HG02870 (cell line): Measurements from ENCODE around the gene AGXT2.
"Not testable (repeated sequence)": the region's sequence is repeated elsewhere in the genome, so short reads cannot be mapped to it uniquely, and the experiment has no call there.

Experiments used
- ATAC-seq: cut with Tn5 transposase; IDR thresholded peaks from one replicate; pipeline ENCODE4 v1.9.1; 2021; ENCODE audit warnings: mild to moderate bottlenecking, moderate library complexity; ENCODE audit not compliant: unreplicated experiment

Gene AGXT2

GRCh38 chr5:35056686-35057085 is 8.9 kb upstream of the AGXT2 start:
- ATAC-seq, result no peak

DNA sequence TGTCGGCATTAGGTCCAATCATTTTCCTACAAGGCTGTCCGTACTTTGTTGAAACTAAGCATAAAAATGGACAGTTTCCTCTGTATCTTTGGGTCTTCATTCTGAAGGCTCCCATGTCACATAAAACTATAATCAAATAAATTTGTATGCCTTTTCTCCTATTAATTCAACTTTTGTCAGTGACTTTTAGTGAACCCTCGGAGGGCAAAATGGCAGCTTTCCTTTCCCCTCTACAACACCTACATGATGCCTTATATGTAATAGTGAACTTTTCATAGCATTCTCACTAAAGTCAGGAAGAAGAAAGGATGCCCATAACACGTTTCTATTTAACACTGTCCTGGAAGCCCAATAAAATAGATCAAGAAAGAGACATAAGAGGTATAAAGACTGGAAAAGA is 5.1 kb upstream of the AGXT2 start:
- ATAC-seq, result no peak

GRCh38 chr5:35050541-35051126 is 2.9 kb upstream of the AGXT2 start:
- no peak for ATAC-seq

DNA sequence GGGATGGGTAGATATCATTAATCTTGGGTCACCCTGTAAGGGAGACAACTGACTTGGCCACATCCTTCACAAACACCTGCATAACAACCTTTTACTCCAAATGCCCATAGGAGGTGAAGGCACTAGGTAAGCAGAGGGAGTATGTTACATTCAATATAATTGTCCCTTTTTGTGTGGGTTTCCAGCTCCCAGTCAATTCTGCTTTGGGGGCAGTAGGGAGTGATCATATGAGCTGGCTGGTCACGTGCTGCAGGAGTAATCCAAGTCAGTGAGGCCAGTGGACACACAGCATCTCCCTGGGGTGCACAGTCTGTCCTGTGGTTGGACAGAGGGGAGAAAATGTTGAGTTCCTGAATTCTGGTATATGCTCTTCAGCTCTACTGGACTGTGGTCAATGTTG is 1.2 kb upstream of the AGXT2 start:
- no peak for ATAC-seq

- no peak for ATAC-seq
These were observed 975 bp downstream of the AGXT2 start for GRCh38 chr5:35046774-35047173.

DNA sequence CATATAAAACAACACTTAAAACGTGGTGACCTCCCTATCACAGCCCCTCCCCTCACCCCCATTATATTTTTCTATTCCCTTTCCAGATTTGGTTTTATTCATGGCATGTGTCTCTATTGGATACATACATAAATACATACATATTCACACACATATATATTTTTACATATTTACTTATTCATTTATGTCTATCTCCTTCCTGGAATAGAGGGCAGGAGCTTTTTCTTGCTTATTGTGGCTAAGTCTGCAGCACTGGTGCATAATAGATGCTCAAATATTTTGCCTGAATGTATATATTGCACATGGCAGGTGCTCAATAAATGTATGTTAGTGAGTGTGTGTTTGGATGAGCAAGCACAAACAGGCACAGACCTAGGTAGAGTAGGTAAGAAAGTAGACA is 2.5 kb downstream of the AGXT2 start:
- no peak for ATAC-seq

GRCh38 chr5:35044649-35045048 is 3.1 kb downstream of the AGXT2 start:
- no peak for ATAC-seq

- no peak for ATAC-seq
These were observed 5.0 kb downstream of the AGXT2 start for GRCh38 chr5:35042781-35043180.

DNA sequence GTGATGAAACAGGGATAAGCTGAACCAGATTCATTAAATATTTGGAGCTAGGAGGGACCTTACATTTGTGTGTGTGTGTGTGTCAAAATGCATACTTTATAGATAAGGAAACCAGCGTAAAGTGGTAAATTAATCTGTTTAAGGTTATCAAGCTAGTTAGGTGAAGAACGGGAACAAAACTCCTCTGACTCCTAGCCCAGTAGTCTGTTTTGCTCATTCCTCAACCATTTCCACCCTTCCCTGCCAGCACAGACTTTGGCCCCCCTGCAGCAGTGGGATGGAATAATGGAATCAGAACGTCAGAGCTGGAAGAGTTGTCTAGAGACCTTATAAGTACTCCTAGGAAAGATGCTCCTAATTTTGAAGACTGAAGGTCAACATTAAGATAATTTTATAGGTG is 6.5 kb downstream of the AGXT2 start:
- ATAC-seq, result no peak

GRCh38 chr5:35038891-35039290 is 8.9 kb downstream of the AGXT2 start:
- no peak for ATAC-seq

GRCh38 chr5:35036536-35036935 is 11.2 kb downstream of the AGXT2 start:
- no peak for ATAC-seq

- ATAC-seq, result not testable (repeated sequence)
These were observed 11.8 kb downstream of the AGXT2 start for GRCh38 chr5:35035929-35036328.

- no peak for ATAC-seq
These were observed 12.5 kb downstream of the AGXT2 start for GRCh38 chr5:35035271-35035670.

DNA sequence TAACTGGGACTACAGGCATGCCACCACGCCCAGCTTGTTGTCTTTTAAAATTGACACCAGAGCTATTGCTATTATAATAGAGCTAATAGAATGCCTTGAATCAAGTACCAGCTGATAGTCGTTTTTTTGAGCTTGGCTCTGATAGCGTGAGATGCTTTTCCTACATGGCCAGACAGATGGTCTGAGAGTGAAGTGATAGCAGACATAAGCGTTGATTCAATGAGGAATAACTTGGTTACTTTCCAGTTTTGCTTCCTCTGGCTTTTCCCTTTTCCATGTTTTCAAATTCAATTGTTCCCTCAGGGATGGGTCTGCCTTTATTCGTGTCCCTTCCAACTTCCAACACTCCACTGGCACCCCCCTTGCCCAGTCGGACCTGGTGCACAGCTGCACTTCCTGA is 15.4 kb downstream of the AGXT2 start:
- no peak for ATAC-seq

DNA sequence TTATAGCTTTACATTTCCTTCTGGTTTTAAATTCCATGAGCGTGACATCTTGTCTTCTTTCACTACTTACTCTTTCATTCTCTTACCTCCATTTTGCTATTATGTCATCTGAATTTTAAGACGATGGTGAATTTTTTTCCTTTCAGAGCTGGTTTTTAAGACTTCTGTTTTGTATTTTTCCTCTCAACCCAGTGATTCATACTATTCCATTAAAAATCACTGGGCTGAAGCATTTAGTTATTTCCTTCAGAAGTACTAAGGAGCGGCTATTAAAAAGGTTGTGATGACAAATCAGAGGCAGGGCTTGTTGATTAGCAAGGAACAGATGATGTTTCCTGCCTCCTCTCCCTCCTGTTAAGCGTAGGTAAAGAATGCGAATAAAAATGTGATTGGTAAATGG is 16.5 kb downstream of the AGXT2 start:
- no peak for ATAC-seq

GRCh38 chr5:35030426-35031100 is 17.2 kb downstream of the AGXT2 start:
- ATAC-seq, result no peak

DNA sequence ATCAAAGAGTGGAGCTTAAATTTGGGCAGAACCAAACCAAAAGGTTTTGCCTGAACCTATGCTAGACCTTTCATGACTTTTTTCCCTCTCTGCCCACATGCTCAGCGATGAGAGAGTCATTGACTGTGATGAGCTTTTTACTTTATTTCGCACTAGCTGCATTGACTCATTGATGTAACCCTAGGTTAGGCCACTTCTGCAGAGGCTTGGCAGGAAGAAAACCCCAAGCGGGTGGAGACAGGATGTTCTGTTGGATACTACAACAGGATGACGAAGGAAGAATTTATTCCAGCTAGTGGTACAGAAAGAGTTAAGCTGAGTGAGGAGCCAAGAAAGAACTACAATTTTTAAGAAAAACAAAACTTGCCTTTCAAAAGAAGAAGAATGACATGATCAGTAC is 18.4 kb downstream of the AGXT2 start:
- ATAC-seq, result no peak

- no peak for ATAC-seq
These were observed 20.8 kb downstream of the AGXT2 start for GRCh38 chr5:35026941-35027340.

DNA sequence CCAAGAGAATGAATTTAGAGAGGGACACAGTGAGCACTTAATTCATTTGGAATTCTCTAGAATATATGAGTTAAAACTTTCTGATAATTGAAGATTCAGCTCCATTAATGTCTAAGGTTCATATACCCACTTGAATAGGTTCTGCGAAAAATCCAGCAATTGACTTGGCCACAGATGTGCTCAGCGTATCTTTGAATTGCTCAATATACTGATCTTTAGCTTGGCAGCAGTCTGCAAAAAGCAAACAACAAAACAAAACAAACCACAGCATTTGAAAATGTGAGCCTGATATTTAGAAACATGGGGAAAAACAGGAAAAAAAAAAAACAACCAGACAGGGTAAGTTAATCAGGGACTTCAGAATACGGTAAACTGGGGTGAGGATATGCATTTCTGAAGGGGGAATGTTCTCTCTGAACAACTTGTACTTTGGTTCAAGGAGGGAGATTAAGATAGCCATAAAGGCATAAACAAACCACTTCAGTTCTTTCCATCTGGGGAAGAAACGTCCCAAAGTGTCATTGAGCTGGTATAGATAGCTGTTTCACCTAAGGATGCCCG is 21.4 kb downstream of the AGXT2 start:
- no peak for ATAC-seq

- no peak for ATAC-seq
These were observed 22.7 kb downstream of the AGXT2 start for GRCh38 chr5:35024911-35025510.

DNA sequence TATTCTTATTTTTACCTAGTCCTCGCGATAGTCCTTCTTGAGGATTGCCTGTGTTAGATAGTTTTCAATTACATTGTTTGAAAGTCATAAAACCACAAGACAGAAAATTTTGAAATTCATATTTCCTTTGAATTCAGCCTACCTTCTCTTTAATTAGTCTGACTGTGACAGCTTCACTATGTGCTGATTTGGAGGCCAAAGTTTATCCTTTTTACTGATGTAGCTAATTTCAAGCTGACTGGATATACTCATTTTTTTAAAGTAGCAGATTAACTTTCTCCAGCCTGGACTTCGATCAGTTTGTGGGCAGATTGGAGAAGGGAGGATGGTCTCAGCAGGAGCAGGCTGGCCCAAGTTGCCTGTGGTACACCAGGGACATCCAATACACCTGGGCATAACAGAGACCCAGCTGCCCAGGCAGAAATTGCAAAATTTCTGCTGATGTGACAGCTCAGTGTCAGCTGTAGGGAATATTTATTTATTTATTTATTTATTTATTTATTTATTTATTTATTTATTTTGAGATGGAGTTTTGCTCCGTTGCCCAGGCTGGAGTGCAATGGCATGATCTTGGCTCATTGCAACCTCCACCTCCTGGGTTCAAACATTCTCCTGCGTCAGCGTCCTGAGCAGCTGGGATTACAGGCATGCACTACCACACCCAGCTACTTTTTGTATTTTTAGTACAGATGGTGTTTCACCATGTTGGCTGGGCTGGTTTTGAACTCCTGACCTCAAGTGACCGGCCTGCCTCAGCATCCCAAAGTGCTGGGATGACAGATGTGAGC is 24.2 kb downstream of the AGXT2 start:
- ATAC-seq, result no peak
